Small intestine (tissue), 7 donors: ENCODE measurements around the gene MSTN. TPM values are rescaled to one million over a fixed set of nuclear protein-coding genes. Genes with fewer than 3 reads are reported as not detected.
"Not testable (repeated sequence)": the region's sequence is repeated elsewhere in the genome, so short reads cannot be mapped to it uniquely, and the experiment has no call there.

Experiments used
- DNase-seq, 2 donors: peaks; one replicate each; pipeline versions ENCODE4 v3.0.0 to v3.0.0-alpha.2; 2013
- FAIRE-seq: peaks from 2 replicates; lab custom pipeline; 2012; peaks lifted over from hg19 to GRCh38; lab: Jason Lieb, UNC
- H3K27ac ChIP-seq, 3 donors: one replicate each; pipeline ENCODE4 v1.5.1; 2013; ENCODE audit warnings: low read length in 2 of 3, mild to moderate bottlenecking in 2 of 3, control low read depth in 1 of 3, inconsistent platforms in 1 of 3, low read depth in 1 of 3, moderate library complexity in 1 of 3
- H3K27me3 ChIP-seq, 3 donors: one replicate each; pipeline ENCODE4 v1.6.1; 2013; ENCODE audit warnings: low read length in 3 of 3, inconsistent platforms in 1 of 3; ENCODE audit not compliant: control insufficient read depth in 3 of 3, insufficient read depth in 3 of 3
- H3K36me3 ChIP-seq, 3 donors: one replicate each; pipeline ENCODE4 v1.6.1; 2013; ENCODE audit warnings: low read length in 3 of 3, inconsistent platforms in 1 of 3, low read depth in 1 of 3, mild to moderate bottlenecking in 1 of 3, moderate library complexity in 1 of 3; ENCODE audit not compliant: control insufficient read depth in 3 of 3, insufficient read depth in 2 of 3
- H3K4me1 ChIP-seq, 3 donors: one replicate each; pipeline ENCODE4 v1.6.1; 2013; ENCODE audit warnings: low read length in 2 of 3, inconsistent platforms in 1 of 3, low read depth in 1 of 3, mild to moderate bottlenecking in 1 of 3, moderate library complexity in 1 of 3; ENCODE audit not compliant: control insufficient read depth in 3 of 3, insufficient read depth in 2 of 3
- H3K4me3 ChIP-seq, 3 donors: one replicate each; pipeline ENCODE4 v1.5.1; 2013; ENCODE audit warnings: low read length in 3 of 3, control low read depth in 1 of 3, inconsistent platforms in 1 of 3, low read depth in 1 of 3, mild to moderate bottlenecking in 1 of 3, moderate library complexity in 1 of 3
- H3K9me3 ChIP-seq, 2 donors: one replicate each; pipeline ENCODE4 v1.6.1; 2013; ENCODE audit warnings: low read depth in 1 of 2, low read length in 1 of 2; ENCODE audit not compliant: control insufficient read depth in 2 of 2, insufficient read depth in 1 of 2
- WGBS, 3 donors: extraction: QIAGEN DNeasy Blood & Tissue Kit; methylation state at CpG; one replicate each; pipeline ENCODE4 v1.1.7; 2013; 5-methylcytosine and 5-hydroxymethylcytosine counted together
- polyA plus RNA-seq, 4 donors: library from polyadenylated mRNA; stranded (reverse) in 3 of 4; unstranded in 1 of 4; fragments of 200-250 nt in 3 of 4; fragments of 120-200 nt in 1 of 4; gene quantifications; one replicate each; pipeline versions ENCODE4 v1.2.1 to v1.2.3, GENCODE V29; 2013
- donor health status: healthy with polysubstance abuse.
- donor health status: control.
- donor health status: control.
- donor health status: Bipolar disorder and iron deficiency.
- donor health status: healthy.

Gene MSTN
- polyA plus RNA-seq, 4 donors: 0.16 to 0.50 TPM; not detected in 2

- H3K4me3 ChIP-seq, DNase-seq, H3K27ac ChIP-seq, H3K27me3 ChIP-seq, H3K9me3 ChIP-seq, H3K36me3 ChIP-seq, FAIRE-seq, H3K4me1 ChIP-seq: not testable (repeated sequence)
- 89 to 90% (median 89%) methylated on average over 10 of the region's 10 CpGs for WGBS, 3 donors
Measured at GRCh38 chr2:190034417-190034816, 28.1 kb downstream of the MSTN start.

GRCh38 chr2:190031969-190032618, 30.4 kb downstream of the MSTN start:
- H3K4me3 ChIP-seq: no peak overlapping the region
- H3K4me1 ChIP-seq: no peaks in the 10 kb centered on the region
- FAIRE-seq (no peak), DNase-seq (no peak)
- no peaks in the 10 kb centered on the region for H3K9me3 ChIP-seq
- no peak overlapping the region for H3K27ac ChIP-seq
- no peaks in the 10 kb centered on the region for H3K27me3 ChIP-seq
- WGBS, 3 donors: 8 to 34% (median 11%) methylated on average over 1 of the region's 1 CpG
- no peaks in the 10 kb centered on the region for H3K36me3 ChIP-seq

GRCh38 chr2:190023860-190024259, 38.7 kb downstream of the MSTN start:
- FAIRE-seq: no peak
- Histone ChIP-seq H3K4me1 (no peaks in the 10 kb centered on the region), H3K9me3 (peaks cover 0 to 2% of the 10 kb centered on the region in 2 donors), H3K36me3 (no peaks in the 10 kb centered on the region), H3K27me3 (no peaks in the 10 kb centered on the region), H3K4me3 (no peak overlapping the region), H3K27ac (no peak overlapping the region)
- peak; percentile 54 to 59 for DNase-seq
- WGBS, 3 donors: 26 to 30% (median 26%) methylated on average over 5 of the region's 5 CpGs

- no peak overlapping the region for H3K4me3 ChIP-seq
- no peaks in the 10 kb centered on the region for H3K4me1 ChIP-seq
- no peak for DNase-seq
- no peak for FAIRE-seq
- H3K9me3 ChIP-seq: peaks cover 0 to 11% of the 10 kb centered on the region in 2 donors
- no peaks in the 10 kb centered on the region for H3K36me3 ChIP-seq
- H3K27ac ChIP-seq: no peak overlapping the region
- peaks cover 0 to 2% (median 0%) of the 10 kb centered on the region in 3 donors for H3K27me3 ChIP-seq
Measured at GRCh38 chr2:190020720-190021119, 41.8 kb downstream of the MSTN start.

- Histone ChIP-seq H3K27me3 (peaks cover 0 to 2% (median 0%) of the 10 kb centered on the region in 3 donors), H3K9me3 (peaks cover 0 to 23% of the 10 kb centered on the region in 2 donors), H3K27ac (no peak overlapping the region), H3K4me1 (no peaks in the 10 kb centered on the region), H3K4me3 (no peak overlapping the region), H3K36me3 (no peaks in the 10 kb centered on the region)
- no peak for DNase-seq
- 87 to 91% (median 87%) methylated on average over 1 of the region's 1 CpG for WGBS, 3 donors
- no peak for FAIRE-seq
Measured at GRCh38 chr2:190017837-190018236, 44.7 kb downstream of the MSTN start.

- 56 to 86% (median 73%) methylated on average over 1 of the region's 1 CpG for WGBS, 3 donors
- H3K4me1 ChIP-seq, H3K27ac ChIP-seq, H3K36me3 ChIP-seq, H3K4me3 ChIP-seq, DNase-seq, FAIRE-seq, H3K27me3 ChIP-seq: not testable (repeated sequence)
- peaks cover 0 to 23% of the 10 kb centered on the region in 2 donors for H3K9me3 ChIP-seq
Measured at GRCh38 chr2:190015969-190016368, 46.6 kb downstream of the MSTN start.
